ENCODE data around the gene MYO1D. TPM values are rescaled to one million over a fixed set of nuclear protein-coding genes. Genes with fewer than 3 reads are reported as not detected.

The MYO1D gene
- total and polyA plus RNA-seq, 2 of the 13 experiments (the other 11 are each of a cell fraction or from before 2014, with no cell fraction given) = 13.2 to 17.3 TPM

DNA sequence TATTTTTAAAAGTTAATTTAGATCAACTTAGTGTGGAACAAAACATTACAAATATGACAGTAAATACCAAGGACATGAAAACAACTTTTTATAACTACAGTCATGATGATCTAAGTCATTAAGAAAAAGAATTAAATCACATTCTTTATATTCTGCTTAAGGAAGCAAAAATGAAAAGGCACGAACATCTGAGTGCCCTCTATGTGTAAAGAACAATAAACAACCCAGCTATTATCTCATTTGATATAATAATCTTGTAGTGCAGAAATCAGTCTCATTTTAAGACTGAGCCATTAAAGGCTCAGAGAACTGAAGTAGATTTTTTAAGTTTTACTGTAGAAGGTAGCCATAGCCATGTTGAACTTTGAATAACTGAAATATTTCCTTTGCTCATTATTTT lies 13.4 kb downstream of the MYO1D start:
- Histone ChIP-seq H3K9ac (ENCODE audit: insufficient read depth, low read depth, low read length) (no peak overlapping the region), H3K27ac (ENCODE audit: extremely low read length, insufficient read depth, low read length) (no peak overlapping the region), H3K9me3 (ENCODE audit: low read length) (no peaks in the 10 kb centered on the region), H3K79me2 (ENCODE audit: insufficient read depth, low read length) (no peaks in the 10 kb centered on the region), H2AFZ (ENCODE audit: low read length) (no peak overlapping the region), H3K4me3 (replicated peaks in 1 of 3; ENCODE audit: insufficient read depth in 1 of 3, low read depth in 2 of 3, low read length in 3 of 3) (no peak overlapping the region), H3K4me1 (ENCODE audit: insufficient read depth, low read length) (no peaks in the 10 kb centered on the region), H4K20me1 (ENCODE audit: insufficient read depth, low read length) (no peaks in the 10 kb centered on the region; the same call in 1 of the 2 replicates), H3K27me3 (ENCODE audit: control insufficient read depth in 1 of 2, insufficient read depth in 2 of 2, low read length in 2 of 2) (no peaks in the 10 kb centered on the region), H3K36me3 (replicated peaks in 1 of 2; ENCODE audit: control insufficient read depth in 1 of 2, insufficient read depth in 2 of 2, low read length in 2 of 2) (no peaks in the 10 kb centered on the region), H3K4me2 (ENCODE audit: low read depth, low read length) (no peak overlapping the region)
- ATAC-seq (no peak), FAIRE-seq (no peak), DNase-seq (ENCODE audit: low spot score) (no peak)
- CTCF ChIA-PET (ENCODE audit: low intra/inter-chr PET ratio, low total read pairs) = no interaction called here
- in situ Hi-C loops (cut with HindIII; ENCODE audit: extremely low pct_ligation_motif_present, low pct_unique_long_range_greater_than_20kb) (no loop called here), intact Hi-C loops (cut with micrococcal nuclease; ENCODE audit: unreplicated experiment) (no loop called here)
- TF ChIP-seq ZNF350 (CRISPR knock-in tag; IDR thresholded peaks at IDR 0.05; ENCODE audit: borderline replicate concordance, low read depth) = no peak
- TF ChIP-seq, protein P1, sequence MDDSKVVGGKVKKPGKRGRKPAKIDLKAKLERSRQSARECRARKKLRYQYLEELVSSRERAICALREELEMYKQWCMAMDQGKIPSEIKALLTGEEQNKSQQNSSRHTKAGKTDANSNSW (CRISPR knock-in tag; IDR thresholded peaks at IDR 0.05; ENCODE audit: borderline replicate concordance) = no peak
- no peak for TF ChIP-seq BRD4 (CRISPR knock-in tag; IDR thresholded peaks at IDR 0.05)
- TF ChIP-seq, protein P2, sequence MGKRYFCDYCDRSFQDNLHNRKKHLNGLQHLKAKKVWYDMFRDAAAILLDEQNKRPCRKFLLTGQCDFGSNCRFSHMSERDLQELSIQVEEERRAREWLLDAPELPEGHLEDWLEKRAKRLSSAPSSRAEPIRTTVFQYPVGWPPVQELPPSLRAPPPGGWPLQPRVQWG (CRISPR knock-in tag; IDR thresholded peaks at IDR 0.05; ENCODE audit: borderline replicate concordance, low read depth) = no peak
- no peak for TF ChIP-seq SUZ12 (IDR thresholded peaks at IDR 0.05; ENCODE audit: low read depth, low read length)
- TF ChIP-seq, protein P3, sequence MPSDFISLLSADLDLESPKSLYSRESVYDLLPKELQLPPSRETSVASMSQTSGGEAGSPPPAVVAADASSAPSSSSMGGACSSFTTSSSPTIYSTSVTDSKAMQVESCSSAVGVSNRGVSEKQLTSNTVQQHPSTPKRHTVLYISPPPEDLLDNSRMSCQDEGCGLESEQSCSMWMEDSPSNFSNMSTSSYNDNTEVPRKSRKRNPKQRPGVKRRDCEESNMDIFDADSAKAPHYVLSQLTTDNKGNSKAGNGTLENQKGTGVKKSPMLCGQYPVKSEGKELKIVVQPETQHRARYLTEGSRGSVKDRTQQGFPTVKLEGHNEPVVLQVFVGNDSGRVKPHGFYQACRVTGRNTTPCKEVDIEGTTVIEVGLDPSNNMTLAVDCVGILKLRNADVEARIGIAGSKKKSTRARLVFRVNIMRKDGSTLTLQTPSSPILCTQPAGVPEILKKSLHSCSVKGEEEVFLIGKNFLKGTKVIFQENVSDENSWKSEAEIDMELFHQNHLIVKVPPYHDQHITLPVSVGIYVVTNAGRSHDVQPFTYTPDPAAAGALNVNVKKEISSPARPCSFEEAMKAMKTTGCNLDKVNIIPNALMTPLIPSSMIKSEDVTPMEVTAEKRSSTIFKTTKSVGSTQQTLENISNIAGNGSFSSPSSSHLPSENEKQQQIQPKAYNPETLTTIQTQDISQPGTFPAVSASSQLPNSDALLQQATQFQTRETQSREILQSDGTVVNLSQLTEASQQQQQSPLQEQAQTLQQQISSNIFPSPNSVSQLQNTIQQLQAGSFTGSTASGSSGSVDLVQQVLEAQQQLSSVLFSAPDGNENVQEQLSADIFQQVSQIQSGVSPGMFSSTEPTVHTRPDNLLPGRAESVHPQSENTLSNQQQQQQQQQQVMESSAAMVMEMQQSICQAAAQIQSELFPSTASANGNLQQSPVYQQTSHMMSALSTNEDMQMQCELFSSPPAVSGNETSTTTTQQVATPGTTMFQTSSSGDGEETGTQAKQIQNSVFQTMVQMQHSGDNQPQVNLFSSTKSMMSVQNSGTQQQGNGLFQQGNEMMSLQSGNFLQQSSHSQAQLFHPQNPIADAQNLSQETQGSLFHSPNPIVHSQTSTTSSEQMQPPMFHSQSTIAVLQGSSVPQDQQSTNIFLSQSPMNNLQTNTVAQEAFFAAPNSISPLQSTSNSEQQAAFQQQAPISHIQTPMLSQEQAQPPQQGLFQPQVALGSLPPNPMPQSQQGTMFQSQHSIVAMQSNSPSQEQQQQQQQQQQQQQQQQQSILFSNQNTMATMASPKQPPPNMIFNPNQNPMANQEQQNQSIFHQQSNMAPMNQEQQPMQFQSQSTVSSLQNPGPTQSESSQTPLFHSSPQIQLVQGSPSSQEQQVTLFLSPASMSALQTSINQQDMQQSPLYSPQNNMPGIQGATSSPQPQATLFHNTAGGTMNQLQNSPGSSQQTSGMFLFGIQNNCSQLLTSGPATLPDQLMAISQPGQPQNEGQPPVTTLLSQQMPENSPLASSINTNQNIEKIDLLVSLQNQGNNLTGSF (CRISPR knock-in tag; IDR thresholded peaks at IDR 0.05) = no peak
- no peak for TF ChIP-seq NONO (IDR thresholded peaks at IDR 0.05)
- no peak for TF ChIP-seq NONO (CRISPR knock-in tag; conservative IDR thresholded peaks at IDR 0.05)
- TF ChIP-seq ZNF143 (CRISPR knock-in tag; IDR thresholded peaks at IDR 0.05) = no peak
- TF ChIP-seq RFXAP (CRISPR knock-in tag; IDR thresholded peaks at IDR 0.05; ENCODE audit: borderline replicate concordance) = no peak
- no peak for TF ChIP-seq ZC3H13 (CRISPR knock-in tag; IDR thresholded peaks at IDR 0.05)
- no peak for TF ChIP-seq KMT2A (CRISPR knock-in tag; IDR thresholded peaks at IDR 0.05)
- TF ChIP-seq, protein P4, sequence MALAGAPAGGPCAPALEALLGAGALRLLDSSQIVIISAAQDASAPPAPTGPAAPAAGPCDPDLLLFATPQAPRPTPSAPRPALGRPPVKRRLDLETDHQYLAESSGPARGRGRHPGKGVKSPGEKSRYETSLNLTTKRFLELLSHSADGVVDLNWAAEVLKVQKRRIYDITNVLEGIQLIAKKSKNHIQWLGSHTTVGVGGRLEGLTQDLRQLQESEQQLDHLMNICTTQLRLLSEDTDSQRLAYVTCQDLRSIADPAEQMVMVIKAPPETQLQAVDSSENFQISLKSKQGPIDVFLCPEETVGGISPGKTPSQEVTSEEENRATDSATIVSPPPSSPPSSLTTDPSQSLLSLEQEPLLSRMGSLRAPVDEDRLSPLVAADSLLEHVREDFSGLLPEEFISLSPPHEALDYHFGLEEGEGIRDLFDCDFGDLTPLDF (CRISPR knock-in tag; IDR thresholded peaks at IDR 0.05) = no peak
- POLR2A ChIA-PET = no interaction called here
- BruUV-seq (replicated peaks) = no TSS peak
- 93% methylated on average over 1 of the region's 1 CpG for WGBS (ENCODE audit: low lambda C conversion rate)

All from HepG2 (cell line).